ENCODE results near the gene SAMM50.

GRCh38 chr22:43945632-43946383 lies 9.4 kb upstream of the SAMM50 start:
- TF ChIP-seq CTCF (IDR thresholded peaks at IDR 0.05; ENCODE audit: low read length) (peak; percentile 81), EZH2 (IDR thresholded peaks at IDR 0.05; ENCODE audit: borderline replicate concordance, low read length) (no peak)

Data from OCI-LY1 (cell line).